Measurements from ENCODE around the gene RSPH6A.

Gene RSPH6A

DNA sequence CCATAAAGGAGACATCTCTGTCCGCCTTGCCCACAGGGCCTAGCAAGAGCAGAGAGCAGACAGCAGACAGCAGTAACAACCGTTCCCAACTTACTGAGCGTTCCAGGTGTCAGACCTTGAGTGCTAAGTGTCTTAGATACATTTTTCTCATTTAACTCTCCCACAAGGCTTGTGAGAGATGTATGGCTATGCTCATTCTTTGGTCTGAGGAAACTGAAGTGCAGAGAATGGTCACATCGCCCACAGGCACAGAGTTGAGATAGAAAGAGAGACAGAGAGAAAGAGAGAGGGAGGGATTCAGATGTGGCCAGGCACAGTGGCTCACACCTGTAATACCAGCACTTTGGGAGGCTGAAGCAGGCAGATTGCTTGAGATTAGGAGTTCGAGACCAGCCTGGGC lies 67.6 kb downstream of the RSPH6A start:
- no peak for DNase-seq (ENCODE audit: low spot score in 2 of 2)
- in situ Hi-C loops (cut with MboI; ENCODE audit: low sequenced_read_pairs), result no loop called here
- no peaks in the 10 kb centered on the region for H3K4me1 ChIP-seq
- H3K4me3 ChIP-seq, result no peak overlapping the region
- H3K36me3 ChIP-seq (replicated peaks), result no peaks in the 10 kb centered on the region
- no peaks in the 10 kb centered on the region for H3K9me3 ChIP-seq
- H3K27me3 ChIP-seq (ENCODE audit: low read depth), result no peaks in the 10 kb centered on the region

- no peaks in the 10 kb centered on the region for H3K27me3 ChIP-seq (ENCODE audit: low read depth)
- DNase-seq (ENCODE audit: low spot score in 2 of 2), result no peak
Measured at GRCh38 chr19:45746866-45747265, 68.2 kb downstream of the RSPH6A start.

More at GRCh38 chr19:45746866-45747265, 68.2 kb downstream of the RSPH6A start:
- no peaks in the 10 kb centered on the region for H3K4me1 ChIP-seq
- in situ Hi-C loops (cut with MboI; ENCODE audit: low sequenced_read_pairs), result no loop called here
- no peaks in the 10 kb centered on the region for H3K9me3 ChIP-seq
- H3K4me3 ChIP-seq, result no peak overlapping the region
- no peaks in the 10 kb centered on the region for H3K36me3 ChIP-seq (replicated peaks)
